GM06990 (cell line): ENCODE measurements around the gene KLHL25.

ENCODE experiments used
- DNase-seq: peaks from one replicate; pipeline ENCODE4 v3.0.0-alpha.2; 2011; ENCODE audit not compliant: insufficient read length; ENCODE audit errors: extremely low read depth
- H3K27me3 ChIP-seq: replicated peaks from 2 replicates; pipeline ENCODE4 v1.6.0; 2011; ENCODE audit warnings: low read length; ENCODE audit not compliant: control insufficient read depth, insufficient read depth
- H3K36me3 ChIP-seq: 2 replicates; pipeline ENCODE4 v1.5.1; 2011; ENCODE audit warnings: low read length; ENCODE audit not compliant: control insufficient read depth, insufficient read depth
- H3K4me3 ChIP-seq: replicated peaks from 2 replicates; pipeline ENCODE4 v1.5.1; 2011; ENCODE audit warnings: low read depth, mild to moderate bottlenecking, control low read depth, low read length
- TF ChIP-seq, protein P1 (sequence below): IDR thresholded peaks from 2 replicates; pipeline ENCODE4 v1.5.1; 2011; ENCODE audit warnings: low read length, control low read depth, mild to moderate bottlenecking, inconsistent platforms; ENCODE audit not compliant: insufficient read depth, poor library complexity, severe bottlenecking

KLHL25 gene

DNA sequence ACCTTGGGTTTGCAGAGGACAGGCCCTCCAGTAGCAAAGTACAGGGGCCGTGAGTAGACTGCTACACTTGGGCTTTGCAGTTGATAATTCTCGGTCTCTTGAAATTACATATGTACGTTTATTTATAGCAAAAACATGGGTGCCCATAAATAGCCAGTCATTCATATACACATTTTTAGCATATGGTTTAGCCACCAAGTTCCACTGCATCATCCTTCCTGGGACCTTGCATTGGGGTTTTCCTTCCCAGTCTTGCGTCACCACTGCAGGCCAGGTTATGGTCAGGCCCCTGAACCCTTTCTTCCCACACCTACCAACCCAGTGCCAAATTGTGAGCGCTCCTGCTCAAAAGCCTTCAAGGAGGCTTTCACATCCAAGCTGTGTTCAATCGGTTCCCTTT is 12.7 kb downstream of the KLHL25 start:
- Histone ChIP-seq H3K27me3 (no peaks in the 10 kb centered on the region), H3K36me3 (no peaks in the 10 kb centered on the region), H3K4me3 (no peak overlapping the region)
- TF ChIP-seq, protein P1, sequence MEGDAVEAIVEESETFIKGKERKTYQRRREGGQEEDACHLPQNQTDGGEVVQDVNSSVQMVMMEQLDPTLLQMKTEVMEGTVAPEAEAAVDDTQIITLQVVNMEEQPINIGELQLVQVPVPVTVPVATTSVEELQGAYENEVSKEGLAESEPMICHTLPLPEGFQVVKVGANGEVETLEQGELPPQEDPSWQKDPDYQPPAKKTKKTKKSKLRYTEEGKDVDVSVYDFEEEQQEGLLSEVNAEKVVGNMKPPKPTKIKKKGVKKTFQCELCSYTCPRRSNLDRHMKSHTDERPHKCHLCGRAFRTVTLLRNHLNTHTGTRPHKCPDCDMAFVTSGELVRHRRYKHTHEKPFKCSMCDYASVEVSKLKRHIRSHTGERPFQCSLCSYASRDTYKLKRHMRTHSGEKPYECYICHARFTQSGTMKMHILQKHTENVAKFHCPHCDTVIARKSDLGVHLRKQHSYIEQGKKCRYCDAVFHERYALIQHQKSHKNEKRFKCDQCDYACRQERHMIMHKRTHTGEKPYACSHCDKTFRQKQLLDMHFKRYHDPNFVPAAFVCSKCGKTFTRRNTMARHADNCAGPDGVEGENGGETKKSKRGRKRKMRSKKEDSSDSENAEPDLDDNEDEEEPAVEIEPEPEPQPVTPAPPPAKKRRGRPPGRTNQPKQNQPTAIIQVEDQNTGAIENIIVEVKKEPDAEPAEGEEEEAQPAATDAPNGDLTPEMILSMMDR: no peak
- no peak for DNase-seq

- TF ChIP-seq, protein P1: no peak
- no peak overlapping the region for H3K4me3 ChIP-seq
- no peak for DNase-seq
- H3K36me3 ChIP-seq: no peaks in the 10 kb centered on the region
- H3K27me3 ChIP-seq: no peaks in the 10 kb centered on the region
These were observed 13.6 kb downstream of the KLHL25 start for GRCh38 chr15:85781099-85781498.

DNA sequence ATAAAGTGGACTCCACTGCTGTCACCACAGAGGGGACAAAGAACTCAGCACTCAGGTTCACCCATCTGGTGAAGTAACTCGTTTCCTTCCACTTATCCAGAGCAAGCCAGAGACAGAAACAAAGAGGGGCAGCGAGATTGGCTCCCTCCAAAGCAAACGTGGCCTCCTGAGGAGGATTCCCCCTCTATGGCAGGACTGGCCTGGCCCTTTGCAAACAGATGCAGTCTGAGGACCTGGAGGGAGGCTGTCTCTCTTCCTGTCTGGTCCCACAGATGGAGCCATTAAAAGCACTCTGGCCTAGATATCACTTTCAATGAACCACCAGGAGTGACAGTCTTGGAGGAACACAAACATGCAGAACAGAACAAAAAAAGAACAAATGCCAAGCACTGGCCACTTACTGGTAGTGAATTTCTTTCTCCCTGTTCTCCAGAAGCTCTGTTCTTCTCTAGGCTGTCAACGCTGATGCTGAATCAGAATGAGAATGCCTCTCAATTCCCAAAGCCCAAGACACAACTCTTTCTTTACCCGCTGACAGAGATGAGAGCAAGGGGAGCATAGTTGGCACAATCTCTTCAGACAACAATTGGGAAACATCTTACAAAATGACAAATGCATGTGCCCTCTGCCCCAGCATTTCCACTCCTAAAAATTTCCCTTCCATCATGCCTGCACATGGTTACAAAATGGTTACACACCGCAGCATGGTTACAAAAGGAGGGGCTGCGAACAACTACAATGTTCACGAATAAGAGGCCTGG is 14.3 kb downstream of the KLHL25 start:
- H3K36me3 ChIP-seq: no peaks in the 10 kb centered on the region
- no peak for DNase-seq
- no peak overlapping the region for H3K4me3 ChIP-seq
- TF ChIP-seq, protein P1: no peak
- no peaks in the 10 kb centered on the region for H3K27me3 ChIP-seq

GRCh38 chr15:85779249-85779648 is 15.5 kb downstream of the KLHL25 start:
- TF ChIP-seq, protein P1: no peak
- H3K36me3 ChIP-seq: no peaks in the 10 kb centered on the region
- DNase-seq: no peak
- no peak overlapping the region for H3K4me3 ChIP-seq
- H3K27me3 ChIP-seq: no peaks in the 10 kb centered on the region

DNA sequence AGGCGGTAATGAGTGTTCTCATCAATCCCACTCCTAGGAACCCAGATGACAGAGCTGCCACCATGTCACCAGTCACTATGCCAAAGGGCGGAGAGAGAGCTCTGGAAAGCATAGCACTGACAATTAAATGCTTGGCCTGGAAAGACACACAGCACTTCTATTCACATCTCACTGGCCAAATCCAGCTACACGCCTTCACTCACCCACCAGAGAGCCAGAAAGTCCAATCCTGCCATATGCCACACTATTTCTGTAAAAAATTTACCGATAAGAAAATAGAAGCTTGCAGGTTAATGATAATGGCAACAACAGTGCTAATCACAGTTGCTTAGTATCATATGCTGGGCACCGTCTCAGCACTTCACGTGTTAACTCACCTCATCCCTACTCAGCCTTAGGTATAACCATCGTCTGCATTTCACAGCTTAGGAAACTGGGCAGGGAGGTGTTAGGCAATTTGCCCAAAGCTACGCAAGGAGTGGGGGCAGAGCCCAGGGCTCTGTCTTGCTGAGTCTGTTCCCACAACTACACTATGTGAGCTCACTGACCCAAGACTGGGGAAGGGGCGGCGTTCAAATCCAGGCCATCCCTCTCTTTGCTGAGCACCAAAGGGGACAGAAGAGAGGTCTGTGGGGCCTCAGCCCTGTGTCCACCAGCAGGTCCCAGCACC is 16.5 kb downstream of the KLHL25 start:
- no peak for DNase-seq
- TF ChIP-seq, protein P1: no peak
- H3K27me3 ChIP-seq: no peaks in the 10 kb centered on the region
- no peak overlapping the region for H3K4me3 ChIP-seq
- no peaks in the 10 kb centered on the region for H3K36me3 ChIP-seq
